ENCODE measurements around the gene PDE7B. TPM values are rescaled to one million over a fixed set of nuclear protein-coding genes. Genes with fewer than 3 reads are reported as not detected.

The PDE7B gene
- total RNA-seq, 1 donor from 2014 or later: 0.05 TPM

GRCh38 chr6:135875446-135875845 lies 23.9 kb downstream of the PDE7B start:
- peaks cover 24% of the 10 kb centered on the region for H3K4me1 Mint-ChIP-seq (ENCODE audit: low read depth)
- H3K27ac Mint-ChIP-seq (ENCODE audit: unreplicated experiment): no peak overlapping the region
- no peaks in the 10 kb centered on the region for H3K27me3 Mint-ChIP-seq (ENCODE audit: low read depth)
- no peak for TF ChIP-seq CTCF (IDR thresholded peaks at IDR 0.05)
- no peak overlapping the region for H3K4me3 Mint-ChIP-seq (ENCODE audit: unreplicated experiment)
- no peaks in the 10 kb centered on the region for H3K36me3 Mint-ChIP-seq (ENCODE audit: low read depth)
- no peaks in the 10 kb centered on the region for H3K9me3 Mint-ChIP-seq (ENCODE audit: low read depth)
- no peak for DNase-seq (ENCODE audit: low spot score)

- no peak for DNase-seq (ENCODE audit: low spot score)
- TF ChIP-seq CTCF (IDR thresholded peaks at IDR 0.05): no peak
- no peaks in the 10 kb centered on the region for H3K9me3 Mint-ChIP-seq (ENCODE audit: low read depth)
- no peak overlapping the region for H3K27ac Mint-ChIP-seq (ENCODE audit: unreplicated experiment)
- no peaks in the 10 kb centered on the region for H3K27me3 Mint-ChIP-seq (ENCODE audit: low read depth)
- no peaks in the 10 kb centered on the region for H3K36me3 Mint-ChIP-seq (ENCODE audit: low read depth)
- no peak overlapping the region for H3K4me3 Mint-ChIP-seq (ENCODE audit: unreplicated experiment)
- peaks cover 20% of the 10 kb centered on the region for H3K4me1 Mint-ChIP-seq (ENCODE audit: low read depth)
Measured at GRCh38 chr6:135876058-135876457, 24.6 kb downstream of the PDE7B start.

GRCh38 chr6:135877666-135878065 lies 26.2 kb downstream of the PDE7B start:
- Mint-ChIP-seq H3K9me3 (ENCODE audit: low read depth) (no peaks in the 10 kb centered on the region), H3K36me3 (ENCODE audit: low read depth) (no peaks in the 10 kb centered on the region), H3K4me1 (ENCODE audit: low read depth) (peaks cover 8% of the 10 kb centered on the region), H3K27ac (ENCODE audit: unreplicated experiment) (no peak overlapping the region), H3K4me3 (ENCODE audit: unreplicated experiment) (no peak overlapping the region), H3K27me3 (ENCODE audit: low read depth) (no peaks in the 10 kb centered on the region)
- DNase-seq (ENCODE audit: low spot score): no peak
- TF ChIP-seq CTCF (IDR thresholded peaks at IDR 0.05): no peak

- no peak for DNase-seq (ENCODE audit: low spot score)
Measured at GRCh38 chr6:135880066-135880972, 28.8 kb downstream of the PDE7B start.

GRCh38 chr6:135883045-135883444 lies 31.5 kb downstream of the PDE7B start:
- no peak for DNase-seq (ENCODE audit: low spot score)
- no peak overlapping the region for H3K4me3 Mint-ChIP-seq (ENCODE audit: unreplicated experiment)
- H3K36me3 Mint-ChIP-seq (ENCODE audit: low read depth): no peaks in the 10 kb centered on the region
- H3K9me3 Mint-ChIP-seq (ENCODE audit: low read depth): no peaks in the 10 kb centered on the region
- no peaks in the 10 kb centered on the region for H3K27me3 Mint-ChIP-seq (ENCODE audit: low read depth)
- H3K4me1 Mint-ChIP-seq (ENCODE audit: low read depth): peaks cover 8% of the 10 kb centered on the region
- TF ChIP-seq CTCF (IDR thresholded peaks at IDR 0.05): no peak
- H3K27ac Mint-ChIP-seq (ENCODE audit: unreplicated experiment): no peak overlapping the region

More at GRCh38 chr6:135880066-135880972, 28.8 kb downstream of the PDE7B start:
- H3K36me3 Mint-ChIP-seq (ENCODE audit: low read depth): no peaks in the 10 kb centered on the region
- peaks cover 8% of the 10 kb centered on the region for H3K4me1 Mint-ChIP-seq (ENCODE audit: low read depth)
- TF ChIP-seq CTCF (IDR thresholded peaks at IDR 0.05): no peak
- H3K27ac Mint-ChIP-seq (ENCODE audit: unreplicated experiment): no peak overlapping the region
- H3K27me3 Mint-ChIP-seq (ENCODE audit: low read depth): no peaks in the 10 kb centered on the region
- no peaks in the 10 kb centered on the region for H3K9me3 Mint-ChIP-seq (ENCODE audit: low read depth)
- no peak overlapping the region for H3K4me3 Mint-ChIP-seq (ENCODE audit: unreplicated experiment)
